GM19467 (cell line): ENCODE data around the gene GPR35.

Source experiments
- ATAC-seq: cut with Tn5 transposase; IDR thresholded peaks from one replicate; pipeline ENCODE4 v1.9.1; 2021; ENCODE audit warnings: mild to moderate bottlenecking, moderate library complexity; ENCODE audit not compliant: unreplicated experiment

GPR35 gene

DNA sequence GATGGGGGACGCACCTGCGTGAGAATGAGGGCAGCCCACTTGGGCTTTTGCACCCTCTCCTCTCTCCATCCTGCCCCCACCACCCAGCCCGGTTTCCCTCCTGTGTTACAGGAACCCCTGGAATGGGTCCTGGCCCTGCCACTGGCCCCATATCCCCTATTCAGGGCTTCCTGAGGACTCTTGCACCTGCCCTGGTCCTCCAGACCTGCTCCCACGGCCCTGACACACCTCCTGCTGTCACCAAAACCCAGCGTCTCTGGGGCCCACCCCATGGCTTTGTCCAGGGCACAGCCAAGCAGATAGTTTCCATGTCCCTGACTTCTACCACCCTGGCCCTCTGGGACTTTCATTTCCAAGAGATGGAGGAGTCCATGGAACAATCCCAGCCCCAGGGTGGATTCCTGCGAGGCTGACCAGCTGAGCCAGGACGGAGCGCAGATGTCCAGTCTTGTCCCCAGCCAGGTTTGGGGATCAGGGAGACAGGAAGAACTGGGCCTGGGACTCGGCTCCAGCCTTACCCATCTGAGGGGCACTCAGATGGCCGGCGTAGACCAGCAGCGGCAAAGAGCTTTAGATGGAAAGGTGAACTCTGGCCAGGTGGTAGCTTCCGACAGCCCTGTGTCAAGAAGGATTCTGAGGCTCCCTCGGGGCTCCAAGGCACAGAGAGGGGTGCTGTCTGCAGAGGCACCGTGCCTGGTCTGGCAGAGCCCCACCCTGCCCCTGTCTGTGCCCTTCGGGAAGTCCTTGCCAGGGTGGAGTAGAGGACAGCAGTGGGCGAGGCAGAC, 12.0 kb downstream of the GPR35 start:
- no peak for ATAC-seq

DNA sequence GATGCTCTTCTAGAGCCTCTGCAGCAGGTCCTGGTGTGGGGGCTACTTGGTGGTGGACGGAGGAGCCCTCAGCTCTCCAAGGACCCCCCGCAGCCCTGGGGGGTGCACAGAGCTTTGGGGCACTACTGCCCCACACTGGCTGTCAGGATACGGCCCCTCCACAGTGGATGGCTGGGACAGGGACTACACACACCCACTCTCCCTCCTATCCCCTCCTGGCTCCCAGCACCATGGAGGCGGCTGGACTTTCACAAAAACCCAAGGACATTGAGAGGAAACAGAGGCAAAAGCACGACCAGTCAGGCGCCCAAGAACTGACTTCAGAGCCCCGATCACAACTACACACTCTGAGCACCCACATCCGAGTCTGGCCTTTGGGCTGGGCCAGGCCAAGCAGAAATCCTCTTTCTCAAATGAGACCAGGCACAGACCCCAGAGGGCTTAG, 12.6 kb downstream of the GPR35 start:
- ATAC-seq = no peak

DNA sequence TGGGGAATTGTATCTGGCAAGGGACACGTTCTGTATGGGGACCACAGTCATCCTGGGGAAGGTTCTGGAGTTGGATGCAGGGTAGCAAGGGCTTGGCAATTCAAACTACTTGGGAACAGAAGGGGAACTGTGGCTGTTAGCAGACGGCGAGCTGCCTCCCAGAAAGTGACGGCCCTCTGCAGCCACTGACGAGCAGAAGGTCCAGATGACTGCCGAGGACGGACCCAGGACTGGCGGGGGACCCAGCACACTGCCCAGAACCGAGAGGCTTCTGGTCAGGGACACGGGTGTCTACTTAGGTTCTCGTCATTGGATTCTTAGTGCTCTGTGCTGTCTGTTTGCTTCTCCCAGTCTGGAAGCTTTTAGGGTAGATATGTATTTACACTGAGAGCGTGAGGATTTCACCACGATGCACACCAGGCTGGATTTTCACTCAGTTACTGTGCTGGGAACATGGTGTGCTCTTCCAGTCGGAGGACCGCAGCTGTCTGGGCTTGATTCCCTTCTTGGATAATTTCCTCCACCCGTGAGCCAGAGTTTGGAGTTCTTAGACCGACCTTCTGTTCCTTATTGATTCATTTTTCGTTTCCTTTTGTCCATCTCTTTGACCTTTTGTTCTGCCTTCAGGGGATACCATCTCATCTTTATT, 13.4 kb downstream of the GPR35 start:
- no peak for ATAC-seq

DNA sequence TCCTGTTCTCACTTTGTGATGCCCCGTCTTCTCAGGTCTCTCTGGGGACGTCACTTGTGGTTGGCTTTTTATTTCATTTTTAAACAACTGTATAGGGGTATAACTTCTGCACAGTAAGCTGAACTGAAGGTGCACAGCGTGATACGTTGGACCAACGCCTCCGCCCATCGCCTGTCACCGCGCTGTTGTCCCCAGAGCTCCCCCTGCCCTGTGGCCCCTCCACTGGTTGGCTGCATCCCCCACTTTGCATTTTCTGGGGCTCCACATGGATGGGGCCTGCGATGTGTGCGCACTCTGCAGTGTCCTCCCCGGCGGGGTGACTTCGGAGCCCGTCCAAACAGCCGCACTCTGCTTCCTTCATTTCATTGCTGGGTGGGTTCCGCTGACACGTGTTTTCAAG, 14.3 kb downstream of the GPR35 start:
- ATAC-seq = no peak

DNA sequence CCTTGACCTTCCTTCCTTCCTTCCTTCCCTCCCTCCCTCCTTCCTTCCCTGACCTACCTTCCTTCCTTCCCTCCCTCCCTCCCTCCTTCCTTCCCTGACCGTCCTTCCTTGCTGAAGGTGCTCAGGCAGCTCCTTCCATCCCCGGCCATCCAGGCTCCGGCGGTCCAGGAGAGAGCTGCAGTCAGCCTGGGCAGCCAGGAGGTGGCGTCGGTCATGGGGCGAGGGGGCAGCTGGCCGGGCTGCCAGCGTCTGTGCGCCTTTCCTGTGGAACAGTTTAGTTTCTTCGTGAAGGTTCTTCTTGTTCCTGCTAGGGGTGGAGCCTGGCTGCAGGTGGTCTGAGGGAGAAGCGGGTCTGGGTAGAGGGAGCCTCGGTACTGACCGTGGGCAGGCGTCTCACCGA, 15.7 kb downstream of the GPR35 start:
- ATAC-seq = no peak

DNA sequence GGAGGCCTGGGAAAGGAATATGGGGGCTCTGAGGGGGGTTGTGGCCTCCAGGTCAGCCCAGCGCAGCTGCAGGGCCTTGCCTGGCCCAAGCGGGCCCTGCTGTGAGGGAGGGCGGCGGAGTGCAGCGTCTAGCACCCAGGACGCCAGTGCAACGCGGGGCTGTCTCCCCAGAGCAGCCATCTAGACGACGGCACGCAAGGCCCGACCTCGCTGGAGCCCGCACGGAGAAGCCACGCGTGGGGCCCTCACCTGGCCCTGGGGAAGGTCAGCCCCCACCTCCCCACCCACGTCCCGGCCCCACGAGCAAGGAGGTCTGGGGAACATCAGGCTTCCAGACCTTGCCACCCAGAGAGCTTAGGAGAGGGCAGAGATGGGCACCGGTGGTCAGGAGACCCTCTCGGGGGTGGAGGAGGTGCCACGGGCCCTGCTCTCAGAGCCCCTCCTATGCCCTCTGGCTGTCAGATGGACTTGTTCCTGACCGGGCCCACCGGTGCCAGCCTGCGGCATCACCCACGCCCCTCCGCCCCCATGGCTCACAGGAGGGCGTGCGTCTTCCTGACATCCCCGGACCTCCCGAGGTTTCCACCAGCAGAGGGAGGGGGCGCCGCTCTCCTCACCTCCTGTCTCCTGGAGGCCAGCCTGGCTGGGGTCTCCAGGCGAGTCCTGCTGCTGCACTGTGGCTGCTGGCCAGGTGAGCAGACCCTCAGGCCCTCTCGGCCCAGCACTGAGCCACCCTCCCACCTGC, 17.0 kb downstream of the GPR35 start:
- no peak for ATAC-seq

DNA sequence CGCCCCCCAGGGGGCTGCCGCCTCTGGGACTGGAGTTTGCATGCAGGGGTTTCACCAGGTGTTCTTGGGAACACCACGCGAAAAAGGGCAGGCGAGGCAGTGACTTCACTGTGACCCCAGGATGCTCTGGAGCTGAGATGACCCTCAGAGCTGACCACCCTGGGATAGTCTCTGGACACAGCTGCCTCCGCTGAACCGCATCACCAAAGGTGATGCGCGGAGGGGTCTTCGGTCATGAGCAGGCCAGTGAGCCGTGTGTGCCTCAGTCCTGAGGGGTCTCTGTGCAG, 17.5 kb downstream of the GPR35 start:
- no peak for ATAC-seq

DNA sequence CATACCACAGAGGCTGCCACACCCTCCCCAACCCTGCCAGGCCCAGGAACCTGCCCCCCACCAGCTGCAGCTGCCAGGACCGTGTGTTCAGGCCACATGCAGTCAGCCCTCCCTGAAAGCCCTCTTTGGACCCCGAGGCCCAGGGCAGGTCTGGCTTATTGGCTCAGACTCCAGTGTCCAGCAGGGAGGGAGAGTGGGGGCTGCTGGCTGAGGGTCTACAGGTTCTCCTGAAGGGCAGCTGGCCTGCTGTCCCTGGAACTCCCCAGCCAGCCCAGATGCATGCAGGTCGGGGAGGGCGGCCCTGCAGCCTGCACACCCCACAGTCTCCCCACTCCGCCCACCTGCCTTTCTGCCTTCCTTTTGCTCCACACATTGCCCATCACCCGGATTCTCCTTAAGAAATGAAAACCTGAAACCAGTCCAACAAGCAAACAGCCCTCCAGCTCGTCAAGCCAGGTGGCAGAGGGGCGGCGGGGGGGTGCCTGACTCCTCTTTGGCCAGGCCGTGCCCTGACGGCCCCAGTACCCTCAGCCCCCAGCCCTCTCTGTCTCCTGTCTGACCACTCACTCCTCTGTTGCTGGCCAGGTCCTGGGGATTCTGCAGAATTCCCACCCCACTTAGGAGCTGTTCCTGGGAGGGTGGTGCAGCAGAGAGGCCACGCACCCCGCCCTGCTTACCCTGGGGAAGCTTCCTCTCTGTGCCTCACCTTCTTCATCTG, 18.0 kb downstream of the GPR35 start:
- no peak for ATAC-seq

DNA sequence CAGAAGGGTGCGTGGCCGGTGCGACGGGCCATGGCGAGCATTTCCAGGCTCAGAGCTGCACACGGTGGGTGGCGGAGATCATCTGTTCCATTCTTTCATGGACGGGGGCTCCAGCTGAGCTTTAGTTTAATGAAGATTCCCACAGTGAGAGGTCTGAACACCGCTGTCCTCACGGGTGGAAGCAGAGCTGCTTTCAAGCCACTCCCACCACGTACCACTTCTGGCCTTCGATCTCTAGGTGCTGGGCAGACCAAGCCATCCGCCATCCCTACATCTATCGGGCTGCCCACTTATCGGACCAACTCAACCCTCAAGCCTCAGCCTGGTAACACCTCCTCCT, 18.5 kb downstream of the GPR35 start:
- no peak for ATAC-seq

DNA sequence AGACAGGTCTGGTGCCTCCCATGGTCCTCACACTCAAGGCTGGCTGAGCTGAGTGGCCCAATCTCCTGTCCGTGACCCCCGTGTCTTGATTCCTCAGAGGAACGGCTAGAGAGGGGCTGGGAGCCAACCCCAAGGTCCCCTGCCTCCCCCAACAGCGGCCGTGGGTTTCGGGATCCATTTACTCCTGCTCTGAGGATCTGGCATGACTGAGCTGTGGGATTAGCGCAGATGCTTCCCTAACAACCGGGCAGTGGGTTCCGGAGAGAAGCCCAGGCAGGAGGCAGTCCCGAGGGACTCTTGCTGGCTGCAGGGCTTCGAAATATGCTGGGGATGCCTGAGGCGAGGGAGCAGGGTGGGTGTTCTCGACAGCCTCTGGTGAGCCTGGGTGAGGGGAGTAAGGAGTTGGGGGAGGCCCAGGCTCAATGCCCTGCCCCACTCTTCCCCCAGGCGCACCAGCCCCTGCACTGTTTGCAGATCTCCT, 18.9 kb downstream of the GPR35 start:
- no peak for ATAC-seq

DNA sequence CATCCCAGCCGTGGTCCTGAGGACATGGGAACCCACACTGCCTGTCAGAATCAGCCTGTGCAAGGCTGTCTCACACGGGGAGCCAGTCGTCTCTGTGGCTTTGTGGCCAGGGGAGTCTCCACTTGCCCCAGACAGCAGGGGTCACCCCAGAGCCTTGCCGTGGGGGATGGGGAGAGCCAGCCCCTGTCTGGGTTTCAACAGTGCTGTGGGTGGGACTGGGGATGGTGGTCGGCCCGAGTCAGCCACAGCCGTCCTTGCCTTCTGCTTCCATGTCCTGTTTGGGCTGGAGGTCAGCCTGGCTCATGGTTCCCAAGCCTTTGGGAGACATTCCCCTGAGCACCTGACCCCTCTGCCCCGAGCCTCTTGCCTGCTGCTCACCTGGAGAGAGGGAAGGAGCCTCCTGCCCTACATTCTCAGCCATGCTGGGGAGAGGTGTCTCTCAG, 19.6 kb downstream of the GPR35 start:
- ATAC-seq = no peak

DNA sequence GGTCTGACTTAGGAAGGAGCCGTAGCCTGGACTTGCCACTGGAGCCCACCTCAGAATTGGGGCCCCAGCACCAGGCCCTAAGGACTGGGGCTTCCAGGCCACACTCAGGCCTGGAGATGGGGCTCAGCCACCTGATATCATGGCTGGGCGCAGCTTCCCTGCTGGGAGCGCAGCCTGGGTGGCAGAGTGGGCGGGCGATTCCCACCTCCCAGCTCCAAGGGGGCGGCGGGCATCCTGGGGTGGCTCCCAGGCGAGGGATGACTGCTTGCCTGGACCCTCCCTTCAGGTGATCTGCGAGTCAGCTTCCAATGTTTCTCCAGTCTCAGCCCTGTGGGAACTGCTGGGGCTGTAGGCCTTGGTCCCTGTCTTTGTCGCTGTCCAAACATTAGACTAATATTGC, 20.1 kb downstream of the GPR35 start:
- no peak for ATAC-seq

DNA sequence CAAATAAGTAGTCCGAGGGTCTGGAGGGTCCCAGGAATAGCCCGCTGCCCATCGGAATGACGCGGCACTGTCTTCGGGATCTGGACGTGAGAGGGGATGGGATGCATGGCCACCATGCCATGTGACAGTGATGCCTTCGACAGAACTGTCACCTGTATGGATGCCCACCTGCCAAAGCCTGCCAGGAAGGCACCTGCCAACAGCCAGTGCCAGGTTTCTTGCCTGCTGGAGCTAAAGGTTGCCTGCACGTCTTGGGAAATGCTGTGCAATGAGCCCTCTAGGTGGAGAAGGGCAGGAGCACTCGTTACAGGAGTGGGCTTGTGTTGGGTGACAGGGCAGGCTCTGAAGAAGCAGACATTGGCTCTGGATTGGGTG, 20.5 kb downstream of the GPR35 start:
- ATAC-seq = no peak

DNA sequence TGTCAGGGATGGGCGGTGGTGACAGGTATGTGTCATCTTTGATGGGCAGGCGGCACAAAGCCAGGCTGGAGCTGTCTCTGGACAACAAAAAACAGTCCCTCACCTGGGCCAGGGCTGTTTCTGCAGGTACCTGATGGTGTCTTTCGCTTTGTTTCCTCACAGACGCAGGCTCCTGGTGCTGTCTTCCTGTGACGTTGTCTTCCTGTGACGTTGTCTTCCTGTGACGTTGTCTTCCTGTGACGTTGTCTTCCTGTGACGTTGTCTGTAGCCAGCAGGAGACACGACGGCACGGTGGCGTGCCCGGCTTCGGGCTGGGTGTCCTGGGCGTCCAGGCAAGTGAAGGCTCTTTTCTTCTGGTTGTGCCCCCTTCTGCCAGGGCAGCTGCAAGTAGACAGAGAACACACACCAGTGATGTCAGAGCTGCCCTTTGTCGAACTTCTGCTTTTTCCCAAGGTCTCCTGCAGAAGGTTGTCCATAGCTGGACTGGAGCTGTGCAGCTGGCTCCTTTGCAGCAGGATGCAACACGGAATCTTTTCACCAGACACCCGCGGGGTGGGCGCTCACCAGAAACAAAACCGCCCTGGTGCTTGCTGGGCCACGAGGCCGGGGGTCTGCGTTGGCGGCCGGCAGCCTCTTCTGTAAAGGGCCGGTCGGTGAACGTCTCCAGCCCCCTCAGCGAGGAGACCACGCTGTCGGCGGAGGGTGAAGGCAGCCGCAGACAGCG, 21.1 kb downstream of the GPR35 start:
- ATAC-seq = no peak

DNA sequence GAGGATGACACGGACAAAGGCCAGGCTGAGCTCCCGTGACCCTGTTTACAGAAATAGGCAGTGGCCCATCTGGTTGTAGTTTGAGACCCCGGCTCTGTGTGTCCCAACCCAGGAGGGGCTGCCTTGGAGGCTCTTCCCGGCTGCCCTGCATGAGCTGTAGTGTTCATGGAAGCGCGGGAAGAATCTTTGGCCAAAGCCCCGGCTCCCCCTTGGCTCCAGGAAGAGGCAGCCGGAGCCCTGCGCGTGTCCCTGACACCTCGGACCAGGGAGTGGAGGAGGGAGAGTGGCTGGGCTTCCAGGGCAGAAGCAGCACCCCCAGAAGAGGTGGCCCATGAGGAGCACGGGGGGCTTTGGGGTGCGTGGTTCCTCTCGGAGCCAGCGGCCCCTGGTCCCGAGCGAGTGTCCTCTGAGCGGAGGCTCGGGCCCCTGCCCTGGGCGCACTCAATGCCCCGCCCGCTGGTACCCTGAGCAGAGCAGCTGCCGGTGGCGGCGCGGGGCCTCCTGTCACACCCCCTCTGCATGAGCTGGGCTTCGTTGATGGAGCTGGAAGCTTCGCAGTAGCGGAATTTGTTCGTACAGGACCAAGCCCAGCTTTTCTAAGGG, 21.7 kb downstream of the GPR35 start:
- ATAC-seq = no peak

DNA sequence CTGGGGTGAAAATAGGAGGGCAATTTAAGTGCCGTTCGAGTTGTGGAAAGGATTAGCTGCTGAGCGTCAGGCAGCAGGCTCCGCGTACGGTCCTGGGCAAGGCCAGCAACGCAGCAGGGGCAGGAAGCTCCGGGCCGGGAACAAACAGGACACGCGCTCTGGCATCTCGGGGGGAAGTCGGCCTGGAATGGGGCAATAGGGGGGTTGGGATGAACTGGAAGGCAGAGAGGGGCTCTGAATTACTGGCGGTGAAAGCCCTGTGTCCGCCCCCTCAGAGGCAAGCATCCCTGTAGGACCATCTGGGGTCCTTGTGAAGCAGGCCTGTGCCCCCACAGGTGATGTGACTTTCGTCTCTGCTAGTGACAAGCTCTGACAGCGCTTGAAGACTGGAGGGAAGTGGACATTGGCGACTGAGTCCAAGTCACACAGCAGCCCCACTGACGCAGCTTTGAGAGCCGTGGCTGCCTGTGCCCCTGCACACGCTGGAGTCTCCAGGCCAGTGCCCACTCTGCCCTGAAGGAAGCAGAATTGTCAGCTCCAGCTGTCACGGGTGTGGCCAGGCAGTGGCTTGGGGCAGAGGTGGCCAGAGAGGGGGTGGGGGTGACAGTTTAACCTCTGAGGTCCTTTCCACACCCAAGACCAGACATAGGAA, 22.3 kb downstream of the GPR35 start:
- ATAC-seq = no peak

DNA sequence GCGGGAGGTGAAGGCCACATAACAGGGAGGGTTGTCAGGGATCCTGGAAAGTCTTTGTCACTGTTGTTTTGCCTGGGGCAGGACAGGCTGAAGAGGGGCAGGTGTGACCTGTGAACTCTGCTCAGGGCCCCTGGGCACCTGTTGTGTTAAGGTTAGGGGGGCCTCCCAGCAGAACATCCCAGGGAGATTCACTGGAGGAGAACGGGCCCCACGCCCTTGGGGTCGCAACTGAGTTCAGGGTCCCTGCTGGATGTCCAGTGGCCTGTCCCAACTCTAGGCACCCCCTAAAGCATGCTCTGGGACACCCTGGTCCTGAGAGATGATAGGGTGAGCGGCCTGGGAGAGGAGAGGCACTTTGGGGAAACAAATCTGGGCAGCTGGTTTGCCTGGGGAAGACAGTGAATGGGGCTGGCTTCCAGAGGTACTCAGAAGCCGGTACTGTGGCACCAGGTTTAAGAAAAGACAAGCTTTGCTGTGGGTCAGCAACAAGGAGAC, 22.9 kb downstream of the GPR35 start:
- no peak for ATAC-seq

DNA sequence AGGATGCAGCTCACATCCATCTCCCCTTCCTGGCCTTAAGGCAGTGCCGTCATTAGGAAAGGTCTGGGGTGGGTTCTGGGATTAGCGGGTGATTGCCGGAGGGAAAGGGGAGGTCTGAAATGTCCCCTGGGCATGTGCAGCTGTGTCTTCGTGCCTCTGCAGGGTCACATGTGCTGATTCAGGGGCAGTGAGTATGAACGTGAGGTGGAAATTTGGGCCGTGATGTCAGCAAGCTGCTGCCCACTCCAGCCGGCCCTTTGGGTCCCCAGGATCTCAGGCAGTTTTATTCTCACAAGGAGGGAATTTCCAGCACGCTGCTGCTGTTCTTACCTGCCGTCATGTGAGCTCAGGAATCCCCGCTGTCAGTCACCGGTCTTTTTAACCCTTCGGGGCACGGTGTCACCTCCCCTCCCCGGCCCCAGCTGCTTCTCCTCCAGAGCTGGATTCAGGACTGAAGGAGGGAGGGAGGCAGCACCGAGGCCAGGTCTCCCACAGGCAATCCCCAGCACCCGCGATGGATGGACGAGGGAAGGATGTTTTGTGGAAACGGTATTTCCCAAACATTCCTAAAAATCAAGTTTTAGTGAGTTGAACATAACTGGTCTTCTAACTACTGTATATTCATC, 23.5 kb downstream of the GPR35 start:
- no peak for ATAC-seq

DNA sequence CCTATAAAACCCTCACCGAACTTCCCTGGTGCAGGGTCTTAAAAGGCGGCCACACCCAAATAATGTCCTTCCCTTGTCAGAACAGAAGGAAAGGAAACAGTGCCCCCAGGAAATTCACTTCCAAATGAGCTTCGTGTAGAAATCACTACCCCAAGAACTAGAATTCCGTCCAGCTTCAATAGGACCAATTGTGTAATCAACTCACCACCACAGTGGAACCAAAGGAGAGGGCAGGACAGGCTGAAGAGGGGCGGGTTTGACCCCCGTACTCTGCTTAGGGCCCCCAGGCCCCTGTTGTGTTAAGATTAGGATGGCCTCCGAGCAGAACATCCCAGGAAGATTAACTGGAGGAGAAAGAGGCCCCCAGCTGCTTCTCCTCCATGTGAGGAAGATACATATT, 24.1 kb downstream of the GPR35 start:
- no peak for ATAC-seq
